Lower leg skin (tissue), 3 donors: Measurements from ENCODE around the gene CCS.

Experiments used
- CTCF ChIP-seq, 3 donors: fragments of 450-650 bp; IDR thresholded peaks; one replicate each; pipeline ENCODE4 v1.5.1; 2016; ENCODE audit warnings: antibody characterized with exemption in 3 of 3, mild to moderate bottlenecking in 3 of 3, moderate library complexity in 2 of 3
- POLR2A ChIP-seq, 2 donors: fragments of 450-650 bp; IDR thresholded peaks; one replicate each; pipeline ENCODE4 v1.6.1; 2016 to 2017; ENCODE audit warnings: antibody characterized with exemption in 2 of 2, mild to moderate bottlenecking in 1 of 2, moderate library complexity in 1 of 2

GRCh38 chr11:66592457-66593302 is at the start of gene CCS, which contains the start of gene CCDC87:
- TF ChIP-seq CTCF (IDR thresholded peaks at IDR 0.05) = no peak
- no peak for TF ChIP-seq POLR2A (IDR thresholded peaks at IDR 0.05)
